Hematopoietic multipotent progenitor cell treated with erythropoietin and hydrocortisone succinate and interleukin-3 and kit ligand, for 15 days (in vitro differentiated cells): ENCODE results near the gene USP6NL.

Experiments used
- DNase-seq: peaks from one replicate; pipeline ENCODE4 v3.0.0-alpha.2; 2015; ENCODE audit warnings: low spot score

Gene USP6NL

DNA sequence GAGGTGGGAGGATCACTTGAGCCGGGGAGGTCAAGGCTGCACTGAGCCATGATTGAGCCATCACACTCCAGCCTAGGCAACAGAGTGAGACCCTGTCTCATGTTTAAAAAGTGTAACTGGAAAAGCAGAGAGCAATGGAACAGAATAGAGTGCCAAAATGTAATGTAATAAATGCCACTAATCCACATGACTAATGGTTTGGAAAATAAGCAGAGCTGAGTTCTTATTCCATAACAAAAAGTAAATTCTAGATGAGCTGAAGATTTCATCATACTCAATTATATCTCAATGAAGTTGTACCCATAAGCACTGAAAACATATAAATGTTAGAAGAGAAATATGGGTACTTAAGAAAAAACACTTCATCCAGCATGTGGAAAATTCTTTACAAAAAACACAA lies 132.6 kb downstream of the USP6NL start:
- DNase-seq = no peak

DNA sequence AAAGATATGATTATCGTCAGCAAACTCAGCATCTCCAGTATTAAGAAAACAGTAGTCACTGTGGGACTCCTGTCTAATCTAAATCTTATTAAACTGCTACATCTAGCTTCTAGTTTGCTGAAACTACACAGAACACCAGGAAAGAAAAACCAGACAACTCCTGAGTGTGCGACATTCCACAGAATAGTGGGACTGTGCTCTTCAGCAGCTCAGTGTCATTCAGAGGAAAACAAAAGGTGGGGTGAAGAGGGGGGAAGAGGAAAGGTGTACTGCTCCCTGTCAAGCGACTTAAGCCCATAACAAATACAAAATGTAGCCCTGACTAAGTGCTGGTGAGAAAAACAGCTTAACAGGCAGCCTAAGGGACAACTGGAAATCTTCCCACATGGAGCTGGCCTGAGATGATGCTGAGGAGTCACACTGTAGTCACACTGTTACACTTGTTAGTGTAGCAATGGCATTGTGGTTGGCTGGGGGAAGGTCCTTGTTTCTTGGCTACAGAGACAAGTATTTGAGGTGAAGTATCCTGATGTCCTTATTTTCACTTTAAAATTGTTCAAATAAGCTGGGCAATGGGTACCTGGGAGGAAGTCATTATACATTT lies 135.5 kb downstream of the USP6NL start:
- no peak for DNase-seq

DNA sequence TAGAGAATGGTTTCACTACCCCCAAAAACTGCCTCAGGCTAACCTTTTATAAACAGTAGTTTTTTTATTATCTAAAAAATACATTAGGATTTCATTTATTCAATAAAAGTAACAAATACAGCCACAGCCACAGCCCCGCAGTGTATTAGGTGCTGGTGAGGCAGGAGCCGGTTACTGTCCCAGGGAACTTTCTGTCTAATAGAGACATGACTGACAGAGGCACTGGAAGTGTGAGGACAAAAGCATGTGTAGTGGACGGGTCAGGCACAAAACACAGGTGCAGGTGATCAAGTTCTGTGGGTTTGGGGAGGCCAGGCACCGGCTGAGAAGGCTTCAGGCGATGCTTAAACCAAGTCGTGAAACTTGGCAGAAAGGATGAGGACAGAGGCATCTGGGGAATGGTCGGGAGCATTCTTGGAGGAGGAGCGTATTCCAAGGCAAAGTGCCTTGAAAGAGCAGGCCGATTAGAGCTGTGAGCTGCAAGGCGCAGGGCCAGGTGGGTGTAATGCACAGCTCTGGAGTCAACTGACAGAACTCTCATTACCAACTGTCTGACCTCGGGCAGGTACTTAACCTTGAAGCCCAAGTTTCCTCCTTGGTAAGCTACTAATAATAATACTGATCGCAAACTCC lies 138.2 kb downstream of the USP6NL start:
- no peak for DNase-seq

DNA sequence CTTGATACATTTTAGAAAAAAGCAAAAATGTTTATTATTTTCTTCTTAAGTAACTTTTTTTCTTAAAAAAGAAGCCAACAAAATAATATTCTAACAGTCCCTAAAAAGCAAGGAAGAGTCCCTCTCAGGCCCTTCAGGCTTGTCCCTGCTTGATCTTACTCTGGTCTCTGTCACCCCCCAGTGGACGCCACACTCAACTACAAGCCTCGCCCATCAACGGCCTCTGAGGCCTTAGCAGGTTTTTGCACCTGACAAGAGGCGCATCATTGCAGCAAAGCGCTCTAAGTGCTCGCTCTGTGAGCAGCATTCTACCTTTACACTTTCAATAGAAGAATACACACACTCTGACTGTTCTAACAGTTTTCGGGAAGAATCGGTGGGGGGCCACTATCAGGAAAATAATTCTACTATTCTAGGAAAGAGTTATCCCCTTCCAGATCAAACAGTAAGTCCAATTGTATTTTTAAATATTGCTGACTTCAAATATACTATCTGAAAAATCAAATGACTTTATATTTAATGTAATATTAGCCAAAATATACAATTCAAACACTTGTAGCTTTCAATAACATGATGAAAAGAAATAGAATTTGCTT lies 139.2 kb downstream of the USP6NL start:
- DNase-seq = peak; percentile 74

DNA sequence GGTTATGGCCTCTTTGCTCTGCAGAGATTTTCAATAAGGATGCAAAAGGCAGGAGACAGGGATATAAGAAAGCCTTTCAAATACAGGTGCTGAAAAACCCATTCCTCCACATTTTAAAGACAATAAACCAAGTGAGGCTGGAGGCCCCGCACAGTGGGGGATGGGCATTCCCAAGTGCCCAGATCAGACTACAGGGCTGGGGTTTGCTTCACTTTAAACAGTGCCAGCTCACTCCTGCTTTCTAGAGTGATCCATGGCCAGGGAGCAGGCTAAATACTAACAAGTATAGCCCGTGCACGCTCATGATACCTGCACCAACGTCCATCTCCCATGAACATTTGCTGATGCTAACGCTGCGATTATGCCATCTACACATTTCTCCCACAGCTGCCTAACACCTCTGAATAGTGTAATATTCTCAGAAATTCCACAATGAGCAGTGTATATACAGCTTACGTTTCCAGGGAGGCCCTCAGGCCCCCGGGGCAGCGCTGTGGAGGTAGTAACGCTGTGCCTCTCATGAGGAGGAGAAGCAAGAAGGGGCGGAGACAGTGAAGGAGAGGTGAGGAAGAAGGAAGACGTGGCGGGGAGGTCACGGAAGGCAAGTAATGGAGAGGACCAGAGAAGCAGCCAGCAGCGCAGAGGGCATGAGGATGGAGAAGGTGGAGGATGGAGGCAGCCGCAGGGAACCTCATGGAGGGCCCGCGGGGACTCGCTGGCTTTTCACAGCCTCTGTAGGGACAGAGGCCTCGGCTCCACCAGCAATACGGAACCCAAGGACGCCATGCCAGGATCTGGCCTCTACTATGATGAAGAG lies 141.7 kb downstream of the USP6NL start:
- DNase-seq = no peak

DNA sequence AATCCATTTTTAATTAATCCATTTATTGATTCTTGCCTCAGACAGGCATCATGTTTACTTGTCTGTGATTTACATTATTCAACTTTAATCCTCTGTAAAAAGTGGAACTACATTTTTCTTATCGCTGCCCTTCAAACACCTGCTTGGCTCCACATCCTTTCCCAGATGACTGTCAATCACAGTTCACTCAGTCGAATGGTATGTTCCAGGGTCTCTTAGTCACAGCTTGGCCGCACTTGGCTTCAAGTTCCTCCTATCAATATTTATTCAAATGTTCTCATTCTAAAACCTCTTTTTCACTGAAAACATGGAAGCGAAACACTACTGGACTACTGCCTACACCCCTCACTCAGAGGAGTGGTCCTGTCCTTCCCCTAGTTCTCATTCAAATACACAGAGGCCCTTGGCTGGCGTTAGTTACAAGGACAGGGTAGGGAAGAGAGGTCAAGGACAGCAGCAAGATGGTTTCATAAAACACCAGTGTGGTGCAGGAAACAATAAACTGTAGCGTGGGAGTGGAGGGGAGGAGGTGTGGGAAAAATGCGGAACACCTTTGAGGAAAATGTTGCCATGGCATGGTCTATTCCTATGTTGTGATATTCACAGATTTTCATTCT lies 143.2 kb downstream of the USP6NL start:
- no peak for DNase-seq

DNA sequence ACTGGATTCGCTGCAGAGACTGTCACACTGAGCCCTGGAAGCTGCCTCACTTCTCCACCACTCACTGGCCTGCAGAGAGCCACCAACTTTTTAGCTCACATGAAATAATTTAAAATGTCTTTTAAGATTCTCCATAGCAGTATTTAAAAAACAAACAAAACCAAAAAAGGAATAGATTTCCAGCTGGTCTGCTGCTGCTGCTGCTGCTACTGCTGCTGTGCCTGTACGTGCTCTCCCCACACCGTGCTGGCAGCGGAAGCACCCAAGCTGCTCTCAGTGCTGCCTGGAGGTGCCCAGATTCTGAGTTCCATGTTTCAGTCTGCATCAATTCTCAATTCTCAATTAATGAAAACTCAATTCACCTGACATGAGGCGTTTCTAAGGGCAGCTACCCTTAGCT lies 146.0 kb downstream of the USP6NL start:
- DNase-seq = no peak

DNA sequence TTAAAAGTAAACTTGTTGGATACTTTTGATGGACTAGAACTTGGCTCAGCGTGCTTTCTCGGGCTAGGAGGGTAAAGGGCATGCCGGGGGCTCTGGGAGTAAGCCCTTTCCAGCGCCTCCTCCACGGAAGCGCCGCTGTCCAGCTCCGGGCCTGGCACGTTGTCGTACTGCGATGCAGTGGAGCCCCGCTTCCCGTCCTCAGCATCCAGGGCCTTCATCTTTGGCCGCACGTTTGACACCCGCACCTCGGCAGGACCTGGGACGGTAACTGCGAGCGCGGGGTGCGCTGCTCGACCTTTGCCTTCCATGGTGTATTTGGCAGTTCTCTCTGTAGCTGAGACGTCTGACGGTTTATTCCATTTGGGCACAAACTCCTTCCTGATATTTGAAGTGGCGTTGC lies 148.3 kb downstream of the USP6NL start:
- DNase-seq = no peak

DNA sequence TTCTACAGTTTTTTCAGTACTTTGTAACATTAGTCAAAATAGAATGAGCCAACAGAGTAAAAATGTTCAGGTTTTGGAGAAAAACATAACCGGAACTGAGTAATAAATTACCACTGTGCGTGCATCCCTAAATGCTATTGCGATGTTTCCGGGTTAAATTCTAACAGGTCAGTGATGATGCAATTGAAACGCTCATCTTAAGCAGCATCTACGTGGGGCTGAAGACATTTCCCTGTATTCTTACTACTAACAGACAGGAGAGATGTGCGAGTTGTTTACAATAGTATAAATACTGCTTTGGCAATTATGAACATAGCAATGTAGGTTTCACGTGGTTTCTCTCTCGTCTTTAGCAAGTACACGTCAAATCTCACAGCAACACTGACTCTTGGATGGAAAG lies 149.4 kb downstream of the USP6NL start:
- DNase-seq = no peak

DNA sequence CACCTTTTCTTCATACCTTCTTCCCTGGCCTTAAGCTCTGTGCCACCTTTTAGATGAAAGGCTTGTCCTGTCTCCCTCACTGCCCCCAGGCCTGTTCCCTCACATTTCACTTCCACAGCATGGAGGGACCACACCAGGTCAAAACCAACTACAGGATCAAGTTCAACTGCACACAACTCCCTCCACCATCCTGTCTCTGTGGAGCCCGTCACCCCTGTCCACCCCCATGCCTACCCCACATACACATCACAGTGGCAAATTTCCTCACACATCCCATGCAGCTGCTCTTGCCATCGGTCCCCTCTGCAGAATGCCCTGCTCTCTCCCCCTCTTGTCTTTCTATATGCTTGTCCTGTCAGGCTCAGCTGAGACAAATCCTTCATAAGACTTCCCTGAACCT lies 154.1 kb downstream of the USP6NL start:
- no peak for DNase-seq

DNA sequence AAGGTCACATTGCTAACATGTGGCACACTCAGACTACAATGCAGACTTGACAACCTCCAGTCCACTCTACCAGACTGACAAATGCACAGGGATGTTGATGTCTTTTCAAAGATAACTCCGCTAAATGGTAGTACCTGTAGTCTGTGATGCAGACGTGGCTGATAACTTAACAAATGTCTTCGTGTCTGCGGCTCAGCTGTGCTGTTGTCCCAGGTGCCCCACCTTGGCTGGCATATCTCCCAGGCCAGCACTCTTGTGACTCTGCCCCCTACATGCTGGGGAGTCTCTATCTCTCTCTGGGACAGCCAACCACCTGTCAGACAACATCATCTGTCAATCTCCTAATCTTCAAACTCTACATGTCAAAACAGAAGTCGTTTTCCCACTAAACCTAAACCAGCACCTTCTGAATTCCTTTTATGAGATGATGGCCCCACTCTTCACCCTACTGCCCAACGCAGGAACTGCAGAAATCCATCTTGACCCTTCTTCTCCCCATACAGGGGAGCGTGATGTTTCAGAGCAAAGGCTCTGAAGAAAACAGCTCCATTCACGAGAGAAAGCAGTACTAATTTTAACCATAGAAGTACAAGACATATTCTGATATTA lies 156.4 kb downstream of the USP6NL start:
- no peak for DNase-seq

DNA sequence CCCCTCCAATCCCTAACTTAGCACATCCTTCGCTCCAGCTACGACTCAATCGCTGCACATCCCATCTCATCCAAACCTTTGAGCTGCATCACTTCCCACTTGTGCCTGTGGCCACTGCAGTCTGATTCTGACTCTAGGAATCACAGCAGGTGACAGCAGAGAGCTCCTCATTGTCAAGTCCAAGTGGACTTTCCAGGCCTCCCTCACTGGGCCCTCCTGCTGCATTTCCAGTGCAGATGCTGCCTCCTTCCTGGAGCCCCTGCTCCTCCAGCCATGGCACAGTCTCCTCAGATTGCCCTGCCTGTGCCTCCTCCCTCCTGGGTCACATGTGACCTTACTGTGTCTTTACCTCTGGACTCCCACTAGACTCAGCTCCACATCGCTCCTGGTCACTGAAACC lies 157.3 kb downstream of the USP6NL start:
- no peak for DNase-seq

DNA sequence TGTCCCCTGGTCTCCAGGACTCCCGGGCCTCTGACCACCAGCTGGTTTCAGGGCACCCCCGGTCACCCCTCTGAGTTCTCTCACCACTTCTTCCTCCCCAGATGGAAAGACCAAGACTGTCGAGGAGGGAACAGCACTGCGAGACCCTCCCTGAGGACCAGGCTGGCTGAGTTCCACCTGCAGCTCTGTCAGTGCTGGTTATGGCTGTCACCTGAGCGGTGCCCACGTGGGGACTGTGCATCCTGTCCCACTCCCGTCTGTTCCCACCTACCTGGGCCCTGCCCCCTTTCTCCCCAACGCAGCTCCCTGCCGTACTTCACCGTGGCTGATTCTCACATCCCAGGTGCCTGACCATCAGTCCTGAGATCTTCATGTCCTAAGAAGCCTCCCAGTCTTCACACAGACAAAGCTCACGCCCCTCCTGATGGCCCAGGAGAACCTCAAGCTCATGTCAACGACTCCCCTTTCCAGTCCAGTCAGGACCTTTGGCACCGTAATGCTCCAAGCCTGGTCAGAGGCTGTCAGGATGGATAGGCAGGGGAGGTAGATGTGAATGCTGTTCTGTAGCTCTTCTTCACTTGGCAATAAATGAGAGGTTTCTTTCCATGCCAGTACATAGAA lies 159.7 kb downstream of the USP6NL start:
- DNase-seq = no peak

DNA sequence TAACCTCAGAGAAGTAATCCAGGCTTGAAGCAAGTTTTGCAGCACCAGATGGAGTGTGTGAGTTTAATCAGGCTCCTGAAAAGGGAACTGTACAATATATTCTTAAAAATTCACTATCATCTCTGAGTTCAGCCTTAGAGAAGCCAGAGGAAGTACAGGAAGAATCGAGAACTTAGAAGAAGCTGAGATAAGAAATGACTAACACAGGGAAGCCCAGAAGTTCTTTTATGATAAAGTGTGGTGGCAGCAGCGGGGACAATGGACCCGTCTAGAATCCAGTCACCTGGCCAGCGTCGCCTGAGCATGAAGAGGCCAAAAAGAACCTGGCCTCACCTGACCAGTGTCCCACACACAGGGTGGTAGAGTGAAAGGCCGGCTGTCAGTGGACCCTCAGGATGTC lies 161.0 kb downstream of the USP6NL start:
- DNase-seq = peak; percentile 23

DNA sequence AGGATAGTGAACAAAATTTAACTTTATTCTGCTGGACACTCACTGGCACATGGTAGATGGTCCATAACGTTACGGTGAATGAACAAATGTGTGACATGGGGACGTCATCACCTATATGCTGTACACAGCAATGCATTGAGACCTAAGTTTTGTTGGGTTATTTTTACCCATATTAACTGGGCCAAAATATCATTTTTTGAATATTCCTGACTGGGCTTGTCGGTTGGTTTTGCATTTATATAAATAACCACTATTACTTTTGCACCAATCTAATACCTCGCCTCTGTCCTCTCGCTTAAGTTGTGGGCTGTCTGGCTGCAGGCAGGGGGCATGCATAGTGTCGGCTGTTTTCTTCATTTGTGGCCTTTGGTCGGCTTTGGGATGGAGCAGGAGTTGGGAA lies 161.7 kb downstream of the USP6NL start:
- DNase-seq = no peak

DNA sequence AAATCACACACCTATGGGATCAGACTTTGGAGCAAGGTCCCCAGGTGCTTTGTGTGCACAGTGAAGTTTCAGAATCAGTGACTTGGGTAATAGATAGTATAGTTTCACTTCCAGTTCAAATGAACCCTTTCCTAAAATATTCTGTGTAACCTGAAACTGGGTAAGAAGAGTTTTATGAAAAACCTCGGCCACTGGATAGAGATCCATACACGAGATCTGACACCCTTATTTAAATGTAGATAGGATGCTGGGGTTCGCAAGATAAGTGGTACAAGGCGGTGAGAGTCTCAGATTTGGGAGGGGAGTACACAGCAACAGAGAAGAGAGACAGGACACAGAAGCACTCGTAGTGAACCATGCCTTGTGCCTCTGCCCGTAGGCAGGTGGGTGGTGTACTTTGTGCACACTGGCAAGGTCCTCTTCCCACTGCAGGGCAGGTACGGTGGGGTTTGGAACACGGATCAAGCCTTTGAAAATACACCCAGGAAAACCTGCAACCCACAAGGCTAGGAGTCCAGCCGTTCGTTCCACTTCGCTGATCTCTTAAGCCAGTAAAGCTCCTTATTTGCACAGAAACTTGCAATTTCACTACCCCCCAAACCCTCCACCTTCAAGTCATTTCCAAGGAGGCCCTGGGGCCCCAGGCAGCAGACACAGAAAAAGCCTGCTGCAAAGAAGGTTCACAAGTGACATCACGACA lies 162.8 kb downstream of the USP6NL start:
- no peak for DNase-seq

DNA sequence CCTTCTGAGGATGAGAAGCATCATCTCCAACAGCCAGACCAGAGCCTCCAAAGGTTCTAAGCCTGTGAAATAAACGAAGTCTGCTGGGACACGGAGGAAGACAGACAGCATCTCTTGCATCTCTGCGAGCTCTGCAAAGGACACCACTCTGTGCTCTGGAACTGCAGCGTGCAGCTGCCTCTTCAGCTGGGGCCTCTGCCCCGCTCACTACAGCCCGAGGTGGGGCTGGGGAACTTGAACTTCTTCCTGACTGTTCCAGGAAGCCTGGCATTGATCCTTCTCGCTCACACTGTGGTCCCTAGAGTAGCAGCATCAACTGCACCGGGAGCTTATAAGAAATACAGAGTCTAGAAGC lies 163.3 kb downstream of the USP6NL start:
- DNase-seq = no peak

DNA sequence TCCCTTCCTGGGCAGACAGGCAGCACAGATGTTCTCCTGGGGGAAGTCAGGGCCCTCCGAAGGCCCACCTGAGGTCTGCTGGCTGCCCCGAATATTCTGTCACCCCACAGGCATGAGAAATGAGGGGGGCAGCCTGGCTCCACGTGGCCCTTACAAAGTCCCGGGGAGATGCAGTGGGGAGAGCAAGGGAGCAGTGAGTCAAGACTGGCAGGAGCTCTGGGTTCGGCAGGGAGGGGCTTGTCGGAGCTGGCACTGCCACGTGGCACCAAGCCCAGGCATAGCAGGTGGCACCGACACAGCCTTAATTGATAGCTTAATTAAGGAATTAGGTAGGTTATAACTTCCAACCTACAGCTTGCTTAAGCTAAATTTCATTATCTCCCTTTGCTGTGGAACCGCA lies 163.9 kb downstream of the USP6NL start:
- DNase-seq = no peak

DNA sequence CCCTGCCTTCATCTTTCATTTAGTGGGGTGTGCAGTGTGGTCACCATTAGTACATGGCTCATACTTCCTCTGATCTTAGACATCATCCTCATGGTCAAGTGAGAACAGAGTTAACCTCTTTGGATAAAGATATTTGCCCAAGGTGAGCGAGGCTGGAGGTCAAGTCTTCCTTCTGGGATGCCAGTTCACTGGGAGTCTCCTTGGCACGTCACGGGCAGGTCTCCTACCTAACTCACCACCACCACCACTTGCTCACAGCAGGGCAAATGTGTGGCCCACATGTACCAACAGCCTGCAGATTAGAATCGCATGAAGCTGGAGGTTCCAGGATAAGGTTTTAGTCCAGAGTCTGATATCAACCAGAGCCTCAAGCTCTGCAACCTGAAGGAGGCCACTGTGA lies 164.6 kb downstream of the USP6NL start:
- no peak for DNase-seq

DNA sequence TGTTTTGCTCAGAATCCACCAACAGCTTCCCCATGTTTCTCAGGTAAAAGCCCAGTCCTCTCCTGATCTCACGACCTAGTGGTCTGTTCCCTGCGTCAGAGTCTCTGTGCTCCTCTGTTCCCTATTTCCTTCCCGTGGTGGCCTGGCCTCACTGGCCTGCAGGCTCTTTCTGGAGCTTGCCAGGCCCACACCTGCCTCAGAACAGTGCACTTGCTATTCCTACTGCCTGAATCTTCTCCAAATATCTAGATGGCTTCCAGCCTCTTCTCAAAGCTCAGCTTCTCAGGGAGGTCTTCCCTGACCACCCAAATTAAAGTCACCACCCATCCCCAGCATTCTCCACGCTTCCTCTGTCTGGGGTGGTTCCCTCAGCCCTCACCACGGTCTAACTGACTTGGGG lies 165.3 kb downstream of the USP6NL start:
- no peak for DNase-seq

DNA sequence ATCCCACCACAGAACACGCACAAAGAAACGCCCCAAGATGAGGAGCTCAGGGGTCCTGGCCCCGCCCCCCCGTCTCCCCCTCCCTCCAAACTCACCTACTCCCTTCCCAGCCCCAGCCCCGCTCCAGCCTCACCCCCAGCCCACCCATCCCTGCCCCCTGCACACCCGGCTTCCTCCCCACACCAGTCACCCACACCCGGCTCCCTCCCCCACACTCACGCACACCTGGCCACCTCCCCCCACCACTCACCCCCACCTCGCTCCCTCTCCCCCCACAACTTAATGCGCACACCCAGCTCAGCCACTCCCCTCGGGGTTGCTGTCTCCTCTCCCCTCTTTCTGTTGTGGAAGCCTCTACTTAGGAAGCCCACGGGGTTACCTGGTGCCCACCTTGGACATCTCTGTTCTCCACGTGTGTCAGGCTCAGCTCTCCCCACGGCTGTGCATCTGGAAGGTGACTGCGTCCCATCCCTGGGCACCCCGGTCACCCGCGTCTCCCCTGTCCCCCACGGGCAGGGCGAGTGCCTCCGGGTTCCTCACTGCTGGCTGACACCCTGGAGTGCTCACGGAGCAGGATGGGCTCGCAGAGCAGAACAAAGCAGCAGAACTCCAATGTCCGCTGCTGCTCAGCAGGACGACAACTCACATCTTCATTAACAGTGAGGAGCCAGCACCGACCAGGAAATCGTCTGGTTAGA lies 166.8 kb downstream of the USP6NL start:
- DNase-seq = no peak
